ENCODE results near the gene PPP1R15A.
"Not testable (repeated sequence)": the region's sequence is repeated elsewhere in the genome, so short reads cannot be mapped to it uniquely, and the experiment has no call there.

Gene PPP1R15A

GRCh38 chr19:48905664-48906063, 33.4 kb downstream of the PPP1R15A start:
- TF ChIP-seq CTCF (IDR thresholded peaks at IDR 0.05) (no peak), ZFX (IDR thresholded peaks at IDR 0.05; ENCODE audit: borderline replicate concordance) (no peak)

GRCh38 chr19:48906324-48906723, 34.1 kb downstream of the PPP1R15A start:
- no peak overlapping the region for H3K27ac ChIP-seq
- TF ChIP-seq ZFX (IDR thresholded peaks at IDR 0.05; ENCODE audit: borderline replicate concordance) (no peak), CTCF (IDR thresholded peaks at IDR 0.05) (no peak)

More at GRCh38 chr19:48905664-48906063, 33.4 kb downstream of the PPP1R15A start:
- no peak overlapping the region for H3K27ac ChIP-seq

GRCh38 chr19:48907671-48908070, 35.5 kb downstream of the PPP1R15A start:
- no peak overlapping the region for H3K27ac ChIP-seq
- TF ChIP-seq ZFX (IDR thresholded peaks at IDR 0.05; ENCODE audit: borderline replicate concordance): no peak
- TF ChIP-seq CTCF (IDR thresholded peaks at IDR 0.05): no peak

- not testable (repeated sequence) for H3K27ac ChIP-seq
Observed at GRCh38 chr19:48909424-48910077, 37.3 kb downstream of the PPP1R15A start.

GRCh38 chr19:48910803-48911202, 38.6 kb downstream of the PPP1R15A start:
- no peak overlapping the region for H3K27ac ChIP-seq
- no peak for TF ChIP-seq CTCF (IDR thresholded peaks at IDR 0.05)
- TF ChIP-seq ZFX (IDR thresholded peaks at IDR 0.05; ENCODE audit: borderline replicate concordance): no peak

- TF ChIP-seq ZFX (IDR thresholded peaks at IDR 0.05; ENCODE audit: borderline replicate concordance) (no peak), CTCF (IDR thresholded peaks at IDR 0.05) (no peak)
- no peak overlapping the region for H3K27ac ChIP-seq
Observed at GRCh38 chr19:48913114-48913889, 41.1 kb downstream of the PPP1R15A start.

- no peak overlapping the region for H3K27ac ChIP-seq
- TF ChIP-seq CTCF (IDR thresholded peaks at IDR 0.05) (no peak), ZFX (IDR thresholded peaks at IDR 0.05; ENCODE audit: borderline replicate concordance) (no peak)
Observed at GRCh38 chr19:48914181-48914580, 42.0 kb downstream of the PPP1R15A start.
